ENCODE measurements around the gene MAP7.
"Not testable (repeated sequence)": the region's sequence is repeated elsewhere in the genome, so short reads cannot be mapped to it uniquely, and the experiment has no call there.

The MAP7 gene

GRCh38 chr6:136492409-136492808, 57.8 kb downstream of the MAP7 start:
- Mint-ChIP-seq H3K27ac (no peak overlapping the region), H3K4me3 (no peak overlapping the region), H3K4me1 (no peaks in the 10 kb centered on the region), H3K36me3 (ENCODE audit: low read depth) (no peaks in the 10 kb centered on the region), H3K27me3 (no peaks in the 10 kb centered on the region), H3K9me3 (no peaks in the 10 kb centered on the region)
- DNase-seq: no peak
- ATAC-seq: no peak

GRCh38 chr6:136491754-136492153, 58.5 kb downstream of the MAP7 start:
- Mint-ChIP-seq H3K36me3 (ENCODE audit: low read depth) (no peaks in the 10 kb centered on the region), H3K4me1 (no peaks in the 10 kb centered on the region), H3K27ac (no peak overlapping the region), H3K9me3 (no peaks in the 10 kb centered on the region), H3K4me3 (no peak overlapping the region), H3K27me3 (no peaks in the 10 kb centered on the region)
- ATAC-seq: no peak
- no peak for DNase-seq

GRCh38 chr6:136491251-136491650, 59.0 kb downstream of the MAP7 start:
- no peak overlapping the region for H3K4me3 Mint-ChIP-seq
- DNase-seq (no peak), ATAC-seq (no peak)
- H3K27ac Mint-ChIP-seq: no peak overlapping the region
- no peaks in the 10 kb centered on the region for H3K9me3 Mint-ChIP-seq
- no peaks in the 10 kb centered on the region for H3K36me3 Mint-ChIP-seq (ENCODE audit: low read depth)
- H3K27me3 Mint-ChIP-seq: no peaks in the 10 kb centered on the region
- no peaks in the 10 kb centered on the region for H3K4me1 Mint-ChIP-seq

- not testable (repeated sequence) for H3K36me3 Mint-ChIP-seq (ENCODE audit: low read depth); H3K27ac Mint-ChIP-seq; H3K27me3 Mint-ChIP-seq; DNase-seq; H3K4me1 Mint-ChIP-seq; ATAC-seq; H3K9me3 Mint-ChIP-seq; H3K4me3 Mint-ChIP-seq
Measured at GRCh38 chr6:136489689-136490033, 60.6 kb downstream of the MAP7 start.

- ATAC-seq: no peak
- no peak overlapping the region for H3K4me3 Mint-ChIP-seq
Measured at GRCh38 chr6:136487759-136488425, 62.3 kb downstream of the MAP7 start.

GRCh38 chr6:136486357-136486756, 63.9 kb downstream of the MAP7 start:
- peaks cover 6% of the 10 kb centered on the region for H3K9me3 Mint-ChIP-seq
- H3K4me3 Mint-ChIP-seq: no peak overlapping the region
- H3K27ac Mint-ChIP-seq: no peak overlapping the region
- no peak for DNase-seq
- H3K36me3 Mint-ChIP-seq (ENCODE audit: low read depth): no peaks in the 10 kb centered on the region
- no peak for ATAC-seq
- H3K27me3 Mint-ChIP-seq: no peaks in the 10 kb centered on the region
- no peaks in the 10 kb centered on the region for H3K4me1 Mint-ChIP-seq

More at GRCh38 chr6:136487759-136488425, 62.3 kb downstream of the MAP7 start:
- Mint-ChIP-seq H3K36me3 (ENCODE audit: low read depth) (no peaks in the 10 kb centered on the region), H3K9me3 (peaks cover 1% of the 10 kb centered on the region), H3K4me1 (no peaks in the 10 kb centered on the region), H3K27me3 (no peaks in the 10 kb centered on the region), H3K27ac (no peak overlapping the region)
- no peak for DNase-seq

- H3K27ac Mint-ChIP-seq: no peak overlapping the region
- no peaks in the 10 kb centered on the region for H3K4me1 Mint-ChIP-seq
- DNase-seq: no peak
- peaks cover 5% of the 10 kb centered on the region for H3K27me3 Mint-ChIP-seq
- H3K36me3 Mint-ChIP-seq (ENCODE audit: low read depth): no peaks in the 10 kb centered on the region
- no peak for ATAC-seq
- no peak overlapping the region for H3K4me3 Mint-ChIP-seq
- H3K9me3 Mint-ChIP-seq: peaks cover 6% of the 10 kb centered on the region
Measured at GRCh38 chr6:136483906-136484305, 66.3 kb downstream of the MAP7 start.

- not testable (repeated sequence) for H3K36me3 Mint-ChIP-seq (ENCODE audit: low read depth); DNase-seq; H3K9me3 Mint-ChIP-seq; H3K4me1 Mint-ChIP-seq; H3K27me3 Mint-ChIP-seq; ATAC-seq; H3K4me3 Mint-ChIP-seq; H3K27ac Mint-ChIP-seq
Measured at GRCh38 chr6:136483005-136483404, 67.2 kb downstream of the MAP7 start.

GRCh38 chr6:136477548-136477947, 72.7 kb downstream of the MAP7 start:
- no peak for ATAC-seq
- H3K4me3 Mint-ChIP-seq: no peak overlapping the region
- no peaks in the 10 kb centered on the region for H3K4me1 Mint-ChIP-seq
- H3K27me3 Mint-ChIP-seq: peaks cover 19% of the 10 kb centered on the region
- H3K27ac Mint-ChIP-seq: no peak overlapping the region
- H3K9me3 Mint-ChIP-seq: peaks cover 1% of the 10 kb centered on the region
- DNase-seq: no peak
- no peaks in the 10 kb centered on the region for H3K36me3 Mint-ChIP-seq (ENCODE audit: low read depth)

GRCh38 chr6:136475686-136476085, 74.5 kb downstream of the MAP7 start:
- Mint-ChIP-seq H3K4me3 (no peak overlapping the region), H3K4me1 (no peaks in the 10 kb centered on the region), H3K9me3 (no peaks in the 10 kb centered on the region), H3K36me3 (ENCODE audit: low read depth) (no peaks in the 10 kb centered on the region), H3K27me3 (peaks cover 19% of the 10 kb centered on the region), H3K27ac (no peak overlapping the region)
- ATAC-seq (no peak), DNase-seq (no peak)

GRCh38 chr6:136474241-136474640, 76.0 kb downstream of the MAP7 start:
- Mint-ChIP-seq H3K4me1 (no peaks in the 10 kb centered on the region), H3K9me3 (no peaks in the 10 kb centered on the region)

GRCh38 chr6:136471922-136472321, 78.3 kb downstream of the MAP7 start:
- Mint-ChIP-seq H3K27ac (no peak overlapping the region), H3K4me3 (no peak overlapping the region), H3K36me3 (ENCODE audit: low read depth) (no peaks in the 10 kb centered on the region)

More at GRCh38 chr6:136474241-136474640, 76.0 kb downstream of the MAP7 start:
- no peak for DNase-seq
- Mint-ChIP-seq H3K36me3 (ENCODE audit: low read depth) (no peaks in the 10 kb centered on the region), H3K27me3 (peaks cover 17% of the 10 kb centered on the region), H3K27ac (no peak overlapping the region), H3K4me3 (no peak overlapping the region)
- no peak for ATAC-seq

GRCh38 chr6:136471372-136471771, 78.8 kb downstream of the MAP7 start:
- no peaks in the 10 kb centered on the region for H3K9me3 Mint-ChIP-seq
- no peaks in the 10 kb centered on the region for H3K36me3 Mint-ChIP-seq (ENCODE audit: low read depth)
- H3K4me3 Mint-ChIP-seq: no peak overlapping the region
- H3K4me1 Mint-ChIP-seq: no peaks in the 10 kb centered on the region
- peaks cover 10% of the 10 kb centered on the region for H3K27me3 Mint-ChIP-seq
- ATAC-seq (no peak), DNase-seq (no peak)
- no peak overlapping the region for H3K27ac Mint-ChIP-seq

More at GRCh38 chr6:136471922-136472321, 78.3 kb downstream of the MAP7 start:
- DNase-seq: no peak
- H3K4me1 Mint-ChIP-seq: no peaks in the 10 kb centered on the region
- no peaks in the 10 kb centered on the region for H3K9me3 Mint-ChIP-seq
- peaks cover 10% of the 10 kb centered on the region for H3K27me3 Mint-ChIP-seq
- ATAC-seq: no peak

GRCh38 chr6:136470044-136470443, 80.2 kb downstream of the MAP7 start:
- Mint-ChIP-seq H3K9me3 (no peaks in the 10 kb centered on the region), H3K27me3 (peaks cover 13% of the 10 kb centered on the region), H3K4me1 (no peaks in the 10 kb centered on the region), H3K4me3 (no peak overlapping the region), H3K36me3 (ENCODE audit: low read depth) (no peaks in the 10 kb centered on the region), H3K27ac (no peak overlapping the region)
- DNase-seq (no peak), ATAC-seq (no peak)

GRCh38 chr6:136469154-136469553, 81.1 kb downstream of the MAP7 start:
- Mint-ChIP-seq H3K27ac (no peak overlapping the region), H3K4me1 (peaks cover 3% of the 10 kb centered on the region), H3K4me3 (no peak overlapping the region), H3K9me3 (no peaks in the 10 kb centered on the region), H3K27me3 (peaks cover 13% of the 10 kb centered on the region), H3K36me3 (ENCODE audit: low read depth) (no peaks in the 10 kb centered on the region)
- no peak for ATAC-seq
- no peak for DNase-seq

- H3K36me3 Mint-ChIP-seq (ENCODE audit: low read depth): no peaks in the 10 kb centered on the region
- DNase-seq: no peak
- peaks cover 7% of the 10 kb centered on the region for H3K4me1 Mint-ChIP-seq
- H3K4me3 Mint-ChIP-seq: no peak overlapping the region
- no peaks in the 10 kb centered on the region for H3K9me3 Mint-ChIP-seq
- H3K27ac Mint-ChIP-seq: no peak overlapping the region
- ATAC-seq: no peak
- H3K27me3 Mint-ChIP-seq: peaks cover 13% of the 10 kb centered on the region
Measured at GRCh38 chr6:136468711-136469110, 81.5 kb downstream of the MAP7 start.
